HepG2 (cell line): ENCODE results near the gene ADAT3. TPM values are rescaled to one million over a fixed set of nuclear protein-coding genes. Genes with fewer than 3 reads are reported as not detected.

Experiments used
- ATAD3A ChIP-seq: sonication (generic); formaldehyde crosslinking; IDR thresholded peaks from 2 replicates; pipeline ENCODE4 v1.4.0; 2020; ENCODE audit warnings: missing genetic modification reagents
- CEBPG ChIP-seq: IDR thresholded peaks from 2 replicates; pipeline ENCODE4 v1.6.1; 2016
- FOSL2 ChIP-seq: sonication (generic); formaldehyde crosslinking; IDR thresholded peaks from 2 replicates; pipeline ENCODE4 v1.4.0; 2020; ENCODE audit warnings: missing genetic modification reagents
- GZF1 ChIP-seq: sonication (generic); formaldehyde crosslinking; IDR thresholded peaks from 2 replicates; pipeline ENCODE4 v1.5.1; 2020; ENCODE audit warnings: mild to moderate bottlenecking, missing genetic modification reagents
- MTA1 ChIP-seq: sonication (generic); formaldehyde crosslinking; IDR thresholded peaks from 2 replicates; pipeline ENCODE4 v1.4.0; 2020; ENCODE audit warnings: missing genetic modification reagents, mild to moderate bottlenecking, borderline replicate concordance
- NFE2L1 ChIP-seq: sonication (generic); formaldehyde crosslinking; IDR thresholded peaks from 2 replicates; pipeline ENCODE4 v1.4.0; 2020; ENCODE audit warnings: missing genetic modification reagents, mild to moderate bottlenecking, borderline replicate concordance
- PHF8 ChIP-seq: sonication (generic); formaldehyde crosslinking; IDR thresholded peaks from 2 replicates; pipeline ENCODE4 v1.5.0; 2020; ENCODE audit warnings: missing genetic modification reagents
- RBM39 ChIP-seq: fragments of 200-400 bp; formaldehyde crosslinking; IDR thresholded peaks from one replicate; pipeline ENCODE4 v1.6.1; 2018; ENCODE audit warnings: antibody characterized with exemption, mild to moderate bottlenecking, low read depth, low read length; ENCODE audit not compliant: poor library complexity, severe bottlenecking
- RORA ChIP-seq: sonication (generic); formaldehyde crosslinking; IDR thresholded peaks from 2 replicates; pipeline ENCODE4 v1.5.0; 2020; ENCODE audit warnings: mild to moderate bottlenecking, missing genetic modification reagents, moderate library complexity
- SOX5 ChIP-seq: IDR thresholded peaks from 2 replicates; pipeline ENCODE4 v1.6.1; 2016; ENCODE audit warnings: borderline replicate concordance
- SP140L ChIP-seq: sonication (generic); formaldehyde crosslinking; IDR thresholded peaks from 2 replicates; pipeline ENCODE4 v1.4.0; 2020; ENCODE audit warnings: missing genetic modification reagents, borderline replicate concordance
- SYNCRIP ChIP-seq: fragments of 200-400 bp; formaldehyde crosslinking; IDR thresholded peaks from 2 replicates; pipeline ENCODE4 v1.6.1; 2018; ENCODE audit warnings: mild to moderate bottlenecking, low read depth, low read length; ENCODE audit not compliant: insufficient read depth
- ZC3H13 ChIP-seq: sonication (generic); formaldehyde crosslinking; IDR thresholded peaks from 2 replicates; pipeline ENCODE4 v1.8.1; 2023; ENCODE audit warnings: mild to moderate bottlenecking, missing genetic modification reagents, moderate library complexity
- ZMYM2 ChIP-seq: sonication (generic); formaldehyde crosslinking; IDR thresholded peaks from 2 replicates; pipeline ENCODE4 v1.8.0; 2022; ENCODE audit warnings: mild to moderate bottlenecking, missing genetic modification reagents
- ZMYM4 ChIP-seq: sonication (generic); formaldehyde crosslinking; IDR thresholded peaks from 2 replicates; pipeline ENCODE4 v1.8.1; 2023; ENCODE audit warnings: mild to moderate bottlenecking, missing genetic modification reagents
- ZNF121 ChIP-seq: sonication (generic); formaldehyde crosslinking; IDR thresholded peaks from 2 replicates; pipeline ENCODE4 v1.5.0; 2020; ENCODE audit warnings: mild to moderate bottlenecking, missing genetic modification reagents
- ZNF264 ChIP-seq: sonication (generic); formaldehyde crosslinking; IDR thresholded peaks from 2 replicates; pipeline ENCODE4 v1.4.0; 2020; ENCODE audit warnings: missing genetic modification reagents
- ZNF354B ChIP-seq: sonication (generic); formaldehyde crosslinking; IDR thresholded peaks from 2 replicates; pipeline ENCODE4 v1.8.0; 2022; ENCODE audit warnings: mild to moderate bottlenecking, missing genetic modification reagents
- ZNF598 ChIP-seq: sonication (generic); formaldehyde crosslinking; IDR thresholded peaks from 2 replicates; pipeline ENCODE4 v1.5.1; 2020; ENCODE audit warnings: mild to moderate bottlenecking, missing genetic modification reagents, borderline replicate concordance
- ZNF773 ChIP-seq: sonication (generic); formaldehyde crosslinking; IDR thresholded peaks from 2 replicates; pipeline ENCODE4 v1.4.0; 2020; ENCODE audit warnings: missing genetic modification reagents, borderline replicate concordance
- polyA plus RNA-seq, 8 experiments: library from polyadenylated mRNA; depleted of rRNA in 3 of 8; stranded (reverse) in 7 of 8; unstranded in 1 of 8; fragments of >200 nt; fragmentation: Illumina TruSeq in 4 of 8; extraction: Trizol in 4 of 8; gene quantifications; 2 replicates each; pipeline versions ENCODE4 v1.2.1 to v1.2.3, GENCODE V29; 2011 to 2016; ENCODE audit warnings: low read depth in 4 of 8, missing spikeins in 1 of 8, mixed read lengths in 1 of 8; ENCODE audit not compliant: insufficient read depth in 1 of 8
- total RNA-seq, 5 experiments: library from RNA; depleted of rRNA; stranded (reverse); fragments of >200 nt; fragmentation: Illumina TruSeq; extraction: Trizol; gene quantifications; 2 replicates each; pipeline ENCODE4 v1.2.3, GENCODE V29; 2016; ENCODE audit warnings: low read depth in 1 of 5
- TF ChIP-seq, protein P1 (sequence below): sonication (generic); formaldehyde crosslinking; IDR thresholded peaks from 2 replicates; pipeline ENCODE4 v1.5.0; 2020; ENCODE audit warnings: mild to moderate bottlenecking, missing genetic modification reagents, borderline replicate concordance
- TF ChIP-seq, protein P2 (sequence below): IDR thresholded peaks from 2 replicates; pipeline ENCODE4 v1.4.0; 2020; ENCODE audit warnings: mild to moderate bottlenecking, missing genetic modification reagents

Gene ADAT3
- total and polyA plus RNA-seq, 2 of the 13 experiments (the other 11 are each of a cell fraction or from before 2014, with no cell fraction given): 0.95 to 3.5 TPM

DNA sequence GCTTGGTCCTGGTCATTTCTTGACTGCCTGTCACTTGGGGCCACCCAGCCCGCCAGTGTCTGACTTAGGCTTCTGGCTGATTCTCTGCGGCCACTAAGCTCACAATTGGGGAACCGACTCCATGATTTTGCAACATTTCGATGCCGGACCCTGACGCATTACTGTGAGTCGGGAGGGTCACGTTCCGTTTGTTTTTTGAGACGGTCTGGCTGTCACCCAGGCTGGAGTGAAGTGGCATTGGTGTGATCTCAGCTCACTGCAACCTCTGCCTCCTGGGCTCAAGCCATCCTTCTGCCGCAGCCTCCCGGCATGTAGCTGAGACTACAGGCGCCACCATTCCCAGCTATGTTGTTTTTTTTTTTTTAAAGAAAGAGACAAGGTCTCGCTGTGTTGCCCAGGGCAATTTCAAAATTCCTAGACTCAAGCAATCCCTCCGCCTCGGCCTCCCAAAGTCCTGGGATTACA is 3.2 kb upstream of the ADAT3 start (continued):
- TF ChIP-seq ZNF773 (CRISPR knock-in tag) (0 out of 2 replicates have a peak, but pooled peaks have one; percentile 33), MTA1 (peak; percentile 48; the same call in 1 of the 2 replicates), ZC3H13 (no peak), NFE2L1 (CRISPR knock-in tag) (no peak), ZNF354B (no peak), FOSL2 (peak; percentile 40), RBM39 (peak; percentile 29), RORA (CRISPR knock-in tag) (no peak), ZNF264 (CRISPR knock-in tag) (0 out of 2 replicates have a peak, but pooled peaks have one; percentile 32), ZNF598 (CRISPR knock-in tag) (0 out of 2 replicates have a peak, but pooled peaks have one; percentile 53), GZF1 (CRISPR knock-in tag) (no peak), ZMYM4 (CRISPR knock-in tag) (0 out of 2 replicates have a peak, but pooled peaks have one; percentile 13), CEBPG (CRISPR knock-in tag) (peak; percentile 78), ATAD3A (no peak), PHF8 (CRISPR knock-in tag) (peak; percentile 14; the same call in 1 of the 2 replicates), SP140L (CRISPR knock-in tag) (no peak), SYNCRIP (no peak), ZMYM2 (CRISPR knock-in tag) (no peak), ZNF121 (peak; percentile 74; the same call in 1 of the 2 replicates), SOX5 (CRISPR knock-in tag) (peak; percentile 31; the same call in 1 of the 2 replicates)
- TF ChIP-seq, protein P1, sequence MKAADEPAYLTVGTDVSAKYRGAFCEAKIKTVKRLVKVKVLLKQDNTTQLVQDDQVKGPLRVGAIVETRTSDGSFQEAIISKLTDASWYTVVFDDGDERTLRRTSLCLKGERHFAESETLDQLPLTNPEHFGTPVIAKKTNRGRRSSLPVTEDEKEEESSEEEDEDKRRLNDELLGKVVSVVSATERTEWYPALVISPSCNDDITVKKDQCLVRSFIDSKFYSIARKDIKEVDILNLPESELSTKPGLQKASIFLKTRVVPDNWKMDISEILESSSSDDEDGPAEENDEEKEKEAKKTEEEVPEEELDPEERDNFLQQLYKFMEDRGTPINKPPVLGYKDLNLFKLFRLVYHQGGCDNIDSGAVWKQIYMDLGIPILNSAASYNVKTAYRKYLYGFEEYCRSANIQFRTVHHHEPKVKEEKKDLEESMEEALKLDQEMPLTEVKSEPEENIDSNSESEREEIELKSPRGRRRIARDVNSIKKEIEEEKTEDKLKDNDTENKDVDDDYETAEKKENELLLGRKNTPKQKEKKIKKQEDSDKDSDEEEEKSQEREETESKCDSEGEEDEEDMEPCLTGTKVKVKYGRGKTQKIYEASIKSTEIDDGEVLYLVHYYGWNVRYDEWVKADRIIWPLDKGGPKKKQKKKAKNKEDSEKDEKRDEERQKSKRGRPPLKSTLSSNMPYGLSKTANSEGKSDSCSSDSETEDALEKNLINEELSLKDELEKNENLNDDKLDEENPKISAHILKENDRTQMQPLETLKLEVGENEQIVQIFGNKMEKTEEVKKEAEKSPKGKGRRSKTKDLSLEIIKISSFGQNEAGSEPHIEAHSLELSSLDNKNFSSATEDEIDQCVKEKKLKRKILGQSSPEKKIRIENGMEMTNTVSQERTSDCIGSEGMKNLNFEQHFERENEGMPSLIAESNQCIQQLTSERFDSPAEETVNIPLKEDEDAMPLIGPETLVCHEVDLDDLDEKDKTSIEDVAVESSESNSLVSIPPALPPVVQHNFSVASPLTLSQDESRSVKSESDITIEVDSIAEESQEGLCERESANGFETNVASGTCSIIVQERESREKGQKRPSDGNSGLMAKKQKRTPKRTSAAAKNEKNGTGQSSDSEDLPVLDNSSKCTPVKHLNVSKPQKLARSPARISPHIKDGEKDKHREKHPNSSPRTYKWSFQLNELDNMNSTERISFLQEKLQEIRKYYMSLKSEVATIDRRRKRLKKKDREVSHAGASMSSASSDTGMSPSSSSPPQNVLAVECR (CRISPR knock-in tag): peak; percentile 51; the same call in 1 of the 2 replicates
- TF ChIP-seq, protein P2, sequence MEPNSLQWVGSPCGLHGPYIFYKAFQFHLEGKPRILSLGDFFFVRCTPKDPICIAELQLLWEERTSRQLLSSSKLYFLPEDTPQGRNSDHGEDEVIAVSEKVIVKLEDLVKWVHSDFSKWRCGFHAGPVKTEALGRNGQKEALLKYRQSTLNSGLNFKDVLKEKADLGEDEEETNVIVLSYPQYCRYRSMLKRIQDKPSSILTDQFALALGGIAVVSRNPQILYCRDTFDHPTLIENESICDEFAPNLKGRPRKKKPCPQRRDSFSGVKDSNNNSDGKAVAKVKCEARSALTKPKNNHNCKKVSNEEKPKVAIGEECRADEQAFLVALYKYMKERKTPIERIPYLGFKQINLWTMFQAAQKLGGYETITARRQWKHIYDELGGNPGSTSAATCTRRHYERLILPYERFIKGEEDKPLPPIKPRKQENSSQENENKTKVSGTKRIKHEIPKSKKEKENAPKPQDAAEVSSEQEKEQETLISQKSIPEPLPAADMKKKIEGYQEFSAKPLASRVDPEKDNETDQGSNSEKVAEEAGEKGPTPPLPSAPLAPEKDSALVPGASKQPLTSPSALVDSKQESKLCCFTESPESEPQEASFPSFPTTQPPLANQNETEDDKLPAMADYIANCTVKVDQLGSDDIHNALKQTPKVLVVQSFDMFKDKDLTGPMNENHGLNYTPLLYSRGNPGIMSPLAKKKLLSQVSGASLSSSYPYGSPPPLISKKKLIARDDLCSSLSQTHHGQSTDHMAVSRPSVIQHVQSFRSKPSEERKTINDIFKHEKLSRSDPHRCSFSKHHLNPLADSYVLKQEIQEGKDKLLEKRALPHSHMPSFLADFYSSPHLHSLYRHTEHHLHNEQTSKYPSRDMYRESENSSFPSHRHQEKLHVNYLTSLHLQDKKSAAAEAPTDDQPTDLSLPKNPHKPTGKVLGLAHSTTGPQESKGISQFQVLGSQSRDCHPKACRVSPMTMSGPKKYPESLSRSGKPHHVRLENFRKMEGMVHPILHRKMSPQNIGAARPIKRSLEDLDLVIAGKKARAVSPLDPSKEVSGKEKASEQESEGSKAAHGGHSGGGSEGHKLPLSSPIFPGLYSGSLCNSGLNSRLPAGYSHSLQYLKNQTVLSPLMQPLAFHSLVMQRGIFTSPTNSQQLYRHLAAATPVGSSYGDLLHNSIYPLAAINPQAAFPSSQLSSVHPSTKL (CRISPR knock-in tag): 0 out of 2 replicates have a peak, but pooled peaks have one; percentile 32
